H1 (cell line): ENCODE measurements around the gene SMTN.

Experiments
- CTCF ChIP-seq, 3 experiments: IDR thresholded peaks; 1 replicate in 2 of 3; 2 replicates in 1 of 3; pipeline versions ENCODE4 v1.5.1 to v1.6.1; 2011; ENCODE audit warnings: low read length in 3 of 3, mild to moderate bottlenecking in 3 of 3, inconsistent platforms in 2 of 3, low read depth in 1 of 3, moderate library complexity in 1 of 3; ENCODE audit not compliant: insufficient read depth in 1 of 3; ENCODE audit errors: control extremely low read depth in 1 of 3
- EP300 ChIP-seq, 2 experiments: IDR thresholded peaks; 1 replicate in 1 of 2; 2 replicates in 1 of 2; pipeline ENCODE4 v1.6.1; 2011 to 2012; ENCODE audit warnings: low read depth in 2 of 2, low read length in 2 of 2, mild to moderate bottlenecking in 2 of 2, borderline replicate concordance in 1 of 2, inconsistent platforms in 1 of 2, moderate library complexity in 1 of 2
- FOSL1 ChIP-seq: IDR thresholded peaks from 2 replicates; pipeline ENCODE4 v1.6.1; 2011; ENCODE audit warnings: mild to moderate bottlenecking, low read depth, low read length, moderate library complexity; ENCODE audit not compliant: insufficient read depth
- HDAC2 ChIP-seq, 2 experiments: fragments of 300-600 bp in 1 of 2; sonication (generic) in 1 of 2; IDR thresholded peaks; 2 replicates each; pipeline ENCODE4 v1.6.1; 2011 to 2012; ENCODE audit warnings: low read depth in 2 of 2, low read length in 2 of 2, mild to moderate bottlenecking in 2 of 2, moderate library complexity in 2 of 2, borderline replicate concordance in 1 of 2, inconsistent platforms in 1 of 2
- JUND ChIP-seq: IDR thresholded peaks from 2 replicates; pipeline ENCODE4 v1.6.1; 2011; ENCODE audit warnings: mild to moderate bottlenecking, improper control_type of control experiment, low read length
- KDM1A ChIP-seq: fragments of 200-600, 300-600 bp; sonication (generic); IDR thresholded peaks from 2 replicates; pipeline ENCODE4 v1.7.1; 2016; ENCODE audit warnings: mild to moderate bottlenecking, low read length, borderline replicate concordance
- MAFK ChIP-seq: IDR thresholded peaks from 2 replicates; pipeline ENCODE4 v1.6.1; 2012; ENCODE audit warnings: low read depth, mild to moderate bottlenecking, improper control_type of control experiment, low read length
- POLR2A ChIP-seq, 2 experiments: IDR thresholded peaks; 1 replicate in 1 of 2; 2 replicates in 1 of 2; pipeline ENCODE4 v1.6.1; 2011; ENCODE audit warnings: low read depth in 2 of 2, low read length in 2 of 2, mild to moderate bottlenecking in 2 of 2; ENCODE audit errors: control extremely low read depth in 1 of 2
- POLR2AphosphoS5 ChIP-seq: IDR thresholded peaks from 2 replicates; pipeline ENCODE4 v1.6.1; 2011; ENCODE audit warnings: low read depth, low read length
- RXRA ChIP-seq: IDR thresholded peaks from 2 replicates; pipeline ENCODE4 v1.6.1; 2011; ENCODE audit warnings: low read depth, mild to moderate bottlenecking, low read length, moderate library complexity; ENCODE audit not compliant: insufficient read depth
- SIN3A ChIP-seq, 2 experiments: IDR thresholded peaks in 1 of 2; conservative IDR thresholded peaks in 1 of 2; 2 replicates each; pipeline ENCODE4 v1.6.1; 2011 to 2012; ENCODE audit warnings: low read length in 2 of 2, improper control_type of control experiment in 1 of 2, low read depth in 1 of 2, mild to moderate bottlenecking in 1 of 2
- TBP ChIP-seq: IDR thresholded peaks from 2 replicates; pipeline ENCODE4 v1.6.1; 2011; ENCODE audit warnings: low read depth, low read length, improper control_type of control experiment
- YY1 ChIP-seq: IDR thresholded peaks from 2 replicates; pipeline ENCODE4 v1.6.1; 2011; ENCODE audit warnings: low read depth, mild to moderate bottlenecking, low read length

- TF ChIP-seq JUND: no peak
- no peak for TF ChIP-seq SIN3A (conservative IDR thresholded peaks at IDR 0.05 in 1 of 2, IDR thresholded peaks at IDR 0.05 in 1 of 2; ENCODE audit: low read depth in 1 of 2, low read length in 2 of 2)
- no peak for TF ChIP-seq RXRA
- no peak for TF ChIP-seq CTCF (IDR thresholded peaks at IDR 0.05; ENCODE audit: control extremely low read depth in 1 of 3, insufficient read depth in 1 of 3, low read depth in 1 of 3, low read length in 3 of 3)
- TF ChIP-seq MAFK: no peak
- no peak for TF ChIP-seq KDM1A
- no peak for TF ChIP-seq EP300 (IDR thresholded peaks at IDR 0.05; ENCODE audit: borderline replicate concordance in 1 of 2, low read depth in 2 of 2, low read length in 2 of 2)
- no peak for TF ChIP-seq FOSL1
- TF ChIP-seq POLR2A (IDR thresholded peaks at IDR 0.05; ENCODE audit: control extremely low read depth in 1 of 2, low read depth in 2 of 2, low read length in 2 of 2): no peak
- no peak for TF ChIP-seq YY1
- no peak for TF ChIP-seq POLR2AphosphoS5
- TF ChIP-seq HDAC2 (IDR thresholded peaks at IDR 0.05; ENCODE audit: borderline replicate concordance in 1 of 2, low read depth in 2 of 2, low read length in 2 of 2): no peak
- TF ChIP-seq TBP: no peak
Measured at GRCh38 chr22:31092161-31092560, 11.0 kb downstream of the SMTN start.
